CMK (cell line): ENCODE measurements around the gene PNKP.
"Not testable (repeated sequence)": the region's sequence is repeated elsewhere in the genome, so short reads cannot be mapped to it uniquely, and the experiment has no call there.

Experiments
- DNase-seq: peaks from one replicate; pipeline ENCODE4 v3.0.0-alpha.2; 2010; ENCODE audit warnings: low read depth

The PNKP gene

DNA sequence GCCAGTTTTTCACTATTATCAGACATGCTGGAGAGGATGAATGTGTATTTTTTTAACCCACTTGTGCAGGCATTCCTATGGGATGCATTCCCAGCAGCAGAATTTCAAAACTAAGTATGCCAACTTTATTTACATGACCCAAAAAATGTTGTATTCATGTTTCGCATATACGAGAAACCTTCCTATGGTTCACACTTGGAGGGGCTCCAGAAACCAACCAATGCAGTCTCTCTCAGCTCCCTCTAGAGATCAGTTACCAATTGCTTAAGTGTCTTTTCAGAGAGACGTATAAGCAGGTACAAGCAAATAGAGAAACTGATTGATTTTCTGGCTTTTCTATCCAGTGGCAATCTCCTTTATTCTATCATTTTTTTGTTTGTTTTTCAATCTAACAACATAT is 22.0 kb downstream of the PNKP start:
- no peak for DNase-seq

DNA sequence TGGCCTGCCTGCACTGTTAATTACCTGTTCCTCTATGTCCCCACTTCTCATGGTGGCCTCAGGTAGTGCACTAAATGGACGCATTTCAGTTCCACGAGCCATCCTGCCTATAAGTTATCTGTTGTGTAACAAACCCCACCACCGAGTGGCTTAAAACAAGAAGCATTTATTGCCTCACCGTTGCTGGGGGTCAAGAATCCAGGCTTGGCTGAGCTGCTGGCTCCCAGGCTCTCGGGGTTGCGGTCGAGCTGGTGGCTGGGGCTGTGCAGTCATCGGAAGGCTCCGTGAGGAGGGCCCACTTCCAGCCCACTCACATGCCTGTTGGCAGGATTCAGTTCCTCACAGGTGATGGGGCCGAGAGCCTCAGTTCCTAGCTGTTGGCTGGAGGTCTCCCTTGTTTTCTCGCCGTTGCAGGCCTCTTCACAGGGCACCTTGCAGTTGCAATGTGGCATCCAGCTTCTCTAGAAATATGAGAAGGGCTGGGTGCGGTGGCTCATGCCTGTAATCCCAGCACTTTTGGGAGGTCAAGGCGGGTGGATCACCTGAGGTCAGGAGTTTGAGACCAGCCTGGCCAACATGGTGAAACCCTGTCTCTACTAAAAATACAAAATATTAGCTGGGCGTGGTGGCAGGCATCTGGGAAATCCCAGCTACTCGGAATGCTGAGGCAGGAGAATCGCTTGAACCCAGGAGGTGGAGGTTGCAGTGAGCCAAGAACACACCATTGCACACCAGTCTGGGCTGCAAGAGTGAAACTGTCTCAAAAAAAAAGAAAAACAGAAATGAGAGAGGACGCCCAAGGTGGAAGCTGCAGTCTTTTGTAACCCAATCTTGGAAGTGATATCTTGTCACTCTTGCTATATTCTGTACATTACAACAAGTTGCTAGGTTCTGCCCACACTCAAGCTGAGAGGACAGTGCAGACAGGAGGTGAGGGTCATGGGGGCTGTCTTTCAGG is 23.0 kb downstream of the PNKP start:
- no peak for DNase-seq

DNA sequence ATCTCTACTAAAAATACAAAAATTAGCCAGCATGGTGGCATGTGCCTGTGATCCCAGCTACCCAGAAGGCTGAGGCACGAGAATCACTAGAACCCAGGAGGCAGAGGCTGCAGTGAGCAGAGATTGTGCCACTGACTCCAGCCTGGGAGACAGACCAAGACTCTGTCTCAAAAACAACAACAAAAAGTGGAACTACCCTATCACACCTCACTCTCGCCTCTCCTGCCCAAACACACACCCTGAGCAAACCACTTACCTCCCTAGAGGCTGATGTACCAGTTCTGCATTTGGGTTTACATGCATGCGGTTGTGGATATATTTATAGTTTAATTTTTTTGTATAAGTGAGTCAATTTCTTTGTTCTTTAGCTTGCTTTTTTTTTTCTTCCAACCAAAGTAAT is 24.1 kb downstream of the PNKP start:
- no peak for DNase-seq

DNA sequence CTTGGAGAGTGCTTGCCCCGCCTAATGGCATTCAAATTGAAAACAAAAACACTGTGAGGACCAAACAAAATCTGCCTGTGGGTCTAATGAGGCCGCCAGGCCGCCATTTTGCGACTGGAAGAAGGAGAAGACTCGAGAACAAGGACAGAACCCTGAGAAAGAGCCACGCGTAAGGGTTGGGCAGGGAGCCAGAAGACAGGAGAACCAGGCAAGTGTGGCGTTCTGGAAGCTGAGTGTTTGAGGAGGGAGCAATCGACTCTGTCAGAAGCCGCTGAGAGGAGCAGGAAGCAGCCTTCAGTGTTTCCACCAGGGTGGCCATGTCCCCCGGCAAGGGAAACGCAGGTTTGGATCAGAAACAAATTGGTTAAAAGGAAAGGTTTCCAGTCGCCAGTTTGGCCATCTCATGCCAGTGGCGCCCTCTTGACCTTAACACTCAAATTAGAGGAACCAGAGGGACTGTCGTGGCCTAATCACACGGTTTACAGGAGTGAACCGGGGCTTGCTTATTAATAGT is 26.6 kb downstream of the PNKP start:
- DNase-seq, result no peak

DNA sequence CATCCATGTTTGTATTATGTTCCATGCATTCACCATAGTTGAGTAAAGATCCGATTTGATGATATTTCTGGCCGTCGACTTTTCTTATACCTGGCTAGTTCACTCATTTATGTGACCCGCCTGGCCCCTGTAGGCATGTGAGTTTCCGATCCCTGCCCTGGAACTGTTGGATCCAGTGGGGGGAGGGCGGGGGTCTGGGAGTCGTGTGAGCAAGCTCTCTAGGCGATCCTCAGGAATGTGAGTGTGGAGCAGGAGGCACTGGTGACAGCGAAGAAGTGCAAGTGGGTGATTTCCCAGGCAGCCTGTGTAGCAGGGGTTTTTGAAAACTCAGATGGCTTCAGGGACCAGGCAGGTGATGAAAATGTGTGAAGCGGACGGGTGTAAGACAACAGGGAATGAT is 27.1 kb downstream of the PNKP start:
- no peak for DNase-seq

DNA sequence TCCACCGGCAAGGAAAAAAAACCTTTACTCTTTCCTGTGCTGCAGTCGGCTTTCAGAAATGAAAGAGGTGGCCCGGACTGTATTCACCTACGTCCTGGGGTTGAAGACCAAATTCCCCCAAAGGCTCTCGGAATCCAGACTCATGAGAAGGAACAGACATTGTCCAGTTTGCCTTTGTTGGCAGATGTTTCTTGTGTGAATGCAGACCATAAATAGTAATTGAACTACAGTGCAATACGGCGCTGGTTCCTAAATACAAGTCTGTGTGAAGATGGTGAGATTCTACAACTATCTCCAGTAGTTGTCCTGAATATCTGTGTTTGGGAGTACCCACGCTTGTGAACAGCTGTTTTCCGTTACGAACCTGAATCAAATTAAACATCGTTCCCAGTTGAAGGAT is 27.7 kb downstream of the PNKP start:
- DNase-seq, result no peak

DNA sequence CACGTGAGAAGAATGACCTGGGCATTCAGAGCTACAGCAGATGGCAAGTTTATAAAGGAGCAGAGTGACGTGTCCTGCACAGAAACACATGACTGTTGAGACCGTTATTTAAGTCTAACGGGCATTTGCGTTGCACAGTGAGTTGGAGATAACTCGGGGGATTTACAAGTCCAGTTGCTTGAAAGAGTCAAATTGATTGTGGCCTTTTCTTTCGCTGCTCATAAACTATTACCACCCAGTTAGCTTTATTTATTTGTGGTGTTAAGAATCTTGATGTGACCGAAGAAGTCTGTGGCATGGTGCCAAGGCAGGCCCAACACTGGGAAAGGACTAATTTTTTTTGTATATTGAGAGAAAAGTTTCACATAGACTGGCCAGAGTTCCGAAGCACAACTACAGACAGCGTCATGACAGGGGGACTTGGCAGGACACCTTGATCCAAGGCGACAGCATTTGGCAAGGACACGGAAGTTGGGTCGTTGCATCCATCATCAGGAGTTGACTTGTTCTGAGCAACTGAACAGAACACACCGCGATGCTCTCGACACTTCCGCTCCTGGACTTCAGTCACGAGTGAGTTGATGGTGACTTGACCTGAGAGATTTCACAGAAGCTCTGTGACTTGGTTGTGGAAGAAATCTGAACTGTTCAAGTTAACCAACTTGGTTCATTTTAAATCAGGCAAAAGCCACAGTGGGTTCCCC is 28.3 kb downstream of the PNKP start:
- DNase-seq, result no peak

DNA sequence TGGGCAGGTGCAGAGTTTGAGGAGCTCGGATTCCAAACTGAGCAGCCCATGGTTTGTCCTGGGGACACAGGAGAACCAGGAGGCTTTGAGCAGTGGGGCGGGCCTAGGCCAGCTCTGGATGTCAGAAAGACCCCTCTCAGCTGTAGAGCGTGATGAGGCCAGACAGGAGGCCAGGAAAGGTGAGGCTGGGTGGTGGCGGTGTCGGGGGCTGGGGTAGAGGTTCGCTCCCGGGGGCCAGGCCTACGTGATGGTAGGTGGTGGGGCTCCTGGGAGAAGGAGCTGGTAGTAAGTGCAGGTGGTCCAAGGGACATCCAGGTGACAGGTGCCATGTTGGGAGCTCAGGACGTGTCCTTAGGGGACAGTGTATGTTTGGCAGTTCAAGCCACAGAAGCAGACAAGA is 30.0 kb downstream of the PNKP start:
- DNase-seq, result no peak

DNA sequence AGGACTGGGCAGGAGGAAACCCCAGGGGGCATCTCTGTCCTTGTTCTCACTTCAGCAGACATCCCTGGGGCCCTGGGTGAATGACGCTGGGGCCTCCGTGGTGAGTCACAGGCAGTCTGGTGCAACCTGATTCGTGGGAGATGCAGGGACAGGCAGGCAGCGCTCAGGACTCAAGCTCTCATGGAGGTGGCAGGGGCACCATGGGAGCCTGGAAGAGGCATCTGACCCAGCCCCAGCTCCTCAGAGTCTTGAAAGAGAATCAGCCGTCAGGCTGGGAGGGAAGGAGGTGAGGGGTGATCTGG is 30.4 kb downstream of the PNKP start:
- DNase-seq, result no peak

DNA sequence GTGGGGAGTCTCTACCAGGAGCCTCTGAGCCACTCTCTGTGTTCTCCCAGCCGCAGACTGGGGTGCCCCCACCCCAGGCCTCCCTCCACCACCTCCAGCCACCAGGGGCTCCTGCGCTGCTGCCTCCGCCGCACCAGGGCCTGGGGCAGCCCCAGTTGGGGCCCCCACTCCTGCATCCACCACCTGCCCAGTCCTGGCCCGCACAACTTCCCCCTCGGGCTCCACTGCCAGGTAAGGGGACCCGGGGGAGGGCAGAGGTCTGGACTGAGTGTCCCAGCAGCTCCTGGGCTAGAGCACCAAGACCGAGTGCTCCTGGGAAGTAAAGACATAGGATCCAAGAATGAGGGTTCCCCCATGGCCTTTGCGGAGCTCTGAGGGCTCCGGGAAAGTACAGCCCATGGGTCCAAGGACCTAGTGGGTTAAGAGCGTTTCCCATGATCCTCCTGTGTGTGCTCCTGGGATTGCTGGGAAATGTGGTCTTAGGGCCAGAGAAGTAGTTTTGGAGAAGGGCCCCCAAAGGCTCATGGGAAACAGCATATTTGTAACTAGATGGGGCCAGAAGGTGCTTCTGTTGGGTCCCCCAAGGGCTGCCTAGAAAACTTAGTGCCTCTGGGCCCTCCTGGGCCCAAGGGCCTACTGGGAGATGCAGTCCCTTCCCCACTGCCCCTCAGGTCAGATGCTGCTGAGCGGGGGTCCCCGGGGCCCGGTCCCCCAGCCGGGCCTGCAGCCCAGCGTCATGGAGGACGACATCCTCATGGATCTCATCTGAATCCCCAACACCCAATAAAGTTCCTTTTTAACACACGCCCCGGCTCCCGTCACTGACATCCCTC is 31.0 kb downstream of the PNKP start:
- no peak for DNase-seq

DNA sequence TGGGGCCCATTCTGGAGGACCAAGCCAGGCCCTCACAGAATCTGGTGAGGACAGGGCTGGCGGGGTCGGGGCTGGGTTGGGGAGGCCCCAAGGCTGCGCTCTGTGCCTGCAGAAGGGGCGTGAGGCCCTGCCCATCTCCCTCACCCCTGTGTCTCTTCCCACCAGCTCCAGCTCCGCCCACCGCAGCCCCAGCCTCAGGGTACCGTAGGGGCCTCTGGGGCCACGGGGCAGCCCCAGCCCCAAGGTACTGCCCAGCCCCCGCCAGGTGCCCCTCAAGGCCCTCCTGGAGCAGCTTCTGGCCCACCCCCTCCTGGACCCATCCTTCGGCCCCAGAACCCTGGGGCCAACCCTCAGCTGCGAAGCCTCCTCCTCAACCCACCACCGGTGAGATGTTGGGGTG is 31.8 kb downstream of the PNKP start:
- DNase-seq, result no peak

DNA sequence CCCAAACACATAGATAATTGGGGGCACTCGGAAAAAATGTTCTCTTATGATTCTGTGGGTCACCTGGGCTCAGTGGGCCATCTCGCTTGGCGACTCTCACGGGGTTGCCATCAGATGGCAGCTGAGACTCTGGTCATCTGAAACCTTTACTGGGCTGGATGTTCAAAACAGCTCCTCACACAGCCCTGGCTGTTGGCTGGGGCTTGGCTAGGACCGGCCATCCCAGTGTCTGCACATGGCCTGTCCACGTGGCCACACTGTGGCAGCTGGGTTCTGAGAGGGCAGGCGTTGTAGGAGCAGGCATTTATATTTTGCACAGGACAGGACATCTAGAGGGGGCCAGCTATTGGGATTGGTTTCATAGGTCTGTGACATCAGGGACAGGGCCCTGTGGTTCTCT is 33.8 kb downstream of the PNKP start:
- DNase-seq, result no peak

DNA sequence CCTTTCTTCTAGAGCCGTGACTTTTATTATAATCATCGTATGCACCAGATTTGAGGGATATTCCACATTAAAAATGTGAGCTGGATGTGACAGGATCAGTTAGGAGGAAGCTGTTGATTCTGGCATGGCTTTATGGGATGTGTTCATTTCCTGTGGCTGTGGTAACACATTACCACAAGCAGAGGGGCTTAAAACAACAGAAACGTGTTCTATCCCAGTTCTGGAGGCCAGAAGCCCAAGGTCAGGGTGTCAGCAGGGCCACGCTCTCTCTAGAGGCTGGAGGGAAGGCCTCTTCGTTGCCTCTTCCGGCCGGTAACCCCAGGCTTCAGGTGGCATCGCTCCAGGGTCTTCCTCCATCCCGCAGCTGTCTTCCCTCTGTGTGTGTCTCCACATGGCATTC is 34.8 kb downstream of the PNKP start:
- no peak for DNase-seq

DNA sequence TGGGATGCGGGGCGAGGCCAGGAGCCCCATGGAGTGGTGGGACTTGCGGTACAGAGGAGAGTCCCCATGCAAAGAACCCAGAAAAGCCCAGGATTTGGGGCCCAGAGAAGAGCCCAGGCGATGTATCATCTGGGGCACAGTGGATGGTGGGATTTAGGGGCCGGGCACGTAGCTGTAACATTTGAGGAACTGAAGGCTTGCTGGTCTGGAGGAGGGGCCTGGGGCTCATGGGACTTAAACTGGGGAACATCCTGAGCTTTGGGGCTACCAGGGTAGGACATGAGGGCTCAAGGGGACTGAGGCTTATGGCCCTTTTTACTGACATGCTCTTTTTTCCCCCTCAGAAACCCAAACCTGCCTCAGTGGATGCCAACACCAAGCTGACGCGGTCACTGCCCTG is 35.8 kb downstream of the PNKP start:
- no peak for DNase-seq

DNA sequence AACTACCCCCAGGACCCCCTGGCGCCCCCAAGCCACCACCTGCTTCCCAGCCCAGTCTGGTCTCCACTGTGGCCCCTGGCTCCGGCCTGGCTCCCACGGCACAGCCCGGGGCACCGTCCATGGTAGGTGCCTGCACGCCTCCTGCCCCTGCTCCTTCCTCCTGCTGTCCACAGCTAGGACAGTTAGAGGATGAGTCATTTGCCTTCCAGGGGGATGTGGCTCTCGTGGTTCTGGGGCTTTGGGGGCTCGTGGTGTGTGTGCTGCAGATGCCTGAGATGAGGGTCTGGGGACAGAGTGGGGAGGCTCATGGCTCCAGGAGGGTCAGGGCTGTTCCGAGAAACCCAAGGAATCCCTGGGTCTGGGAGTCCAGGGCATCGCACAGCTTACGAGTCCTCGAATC is 36.6 kb downstream of the PNKP start:
- no peak for DNase-seq

DNA sequence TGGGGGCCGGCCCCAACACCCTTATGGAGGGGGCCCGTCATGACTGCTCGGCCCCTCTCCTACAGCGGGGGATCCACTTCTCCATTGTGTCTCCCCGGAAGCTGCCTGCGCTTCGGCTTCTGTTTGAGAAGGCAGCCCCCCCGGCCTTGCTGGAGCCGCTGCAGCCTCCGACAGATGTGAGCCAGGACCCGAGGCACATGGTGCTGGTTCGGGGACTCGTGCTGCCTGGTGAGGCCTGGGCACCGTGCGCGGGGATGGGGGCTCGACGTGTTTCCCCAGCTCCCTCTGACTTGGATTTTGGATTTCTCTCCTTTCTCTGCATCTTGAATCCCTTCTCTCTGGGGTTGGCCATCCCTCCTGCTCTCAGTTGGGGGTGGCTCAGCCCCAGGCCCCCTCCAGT is 37.7 kb downstream of the PNKP start:
- no peak for DNase-seq

DNA sequence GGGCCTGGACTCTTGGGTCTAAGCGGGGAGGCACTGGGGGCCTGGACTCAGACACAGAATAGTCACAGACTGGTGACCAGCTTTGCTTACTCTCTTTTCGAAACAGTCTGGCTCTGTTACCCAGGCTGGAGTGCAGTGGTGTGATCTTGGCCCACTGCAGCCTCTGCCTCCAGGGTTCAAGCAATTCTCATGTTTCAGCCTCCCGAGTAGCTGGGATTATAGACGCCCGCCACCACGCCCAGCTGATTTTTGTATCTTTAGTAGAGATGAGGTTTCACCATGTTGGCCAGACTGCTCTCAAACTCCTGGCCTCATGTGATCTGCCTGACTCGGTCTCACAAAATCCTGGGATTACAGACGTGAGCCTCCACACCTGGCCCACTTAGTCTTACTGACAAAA is 38.2 kb downstream of the PNKP start:
- DNase-seq, result no peak

DNA sequence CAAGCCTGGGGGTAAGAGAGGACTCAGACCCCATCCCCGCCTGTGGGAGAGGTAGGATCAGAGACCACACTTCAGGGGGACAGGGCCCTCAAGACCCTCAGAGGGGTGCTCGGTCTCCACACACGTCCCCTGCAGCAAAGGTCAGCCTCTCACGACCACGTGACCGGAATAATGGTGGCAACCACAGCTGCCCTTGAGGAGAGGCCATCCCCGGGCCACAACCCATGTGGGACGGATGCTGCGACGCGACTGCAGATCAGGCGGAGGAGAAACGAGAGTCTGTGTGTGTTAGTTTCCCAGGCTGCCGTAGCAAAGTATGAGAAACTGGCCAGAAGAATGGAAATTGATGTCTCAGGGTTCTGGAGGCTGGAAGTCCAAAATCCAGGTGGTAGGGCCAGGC is 40.3 kb downstream of the PNKP start:
- no peak for DNase-seq

DNA sequence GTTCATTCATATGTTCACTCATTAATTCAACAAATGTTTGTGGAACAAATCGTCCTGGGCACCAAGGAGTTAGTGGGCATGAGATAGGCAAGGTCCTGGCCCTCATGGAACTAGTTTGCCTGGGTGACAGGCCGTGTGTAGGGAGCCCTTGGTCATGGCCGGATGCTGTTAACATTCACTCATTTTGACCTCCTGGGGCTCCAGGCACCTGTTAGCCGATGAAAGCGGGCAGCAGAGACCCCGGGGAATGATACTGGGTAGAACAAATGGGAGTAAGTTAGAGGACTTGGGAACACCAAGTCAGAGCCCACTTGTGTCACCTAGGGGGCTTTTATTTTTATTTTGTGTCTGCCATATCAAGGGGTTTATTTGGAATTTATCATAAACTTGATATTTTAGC is 42.7 kb downstream of the PNKP start:
- DNase-seq, result no peak

DNA sequence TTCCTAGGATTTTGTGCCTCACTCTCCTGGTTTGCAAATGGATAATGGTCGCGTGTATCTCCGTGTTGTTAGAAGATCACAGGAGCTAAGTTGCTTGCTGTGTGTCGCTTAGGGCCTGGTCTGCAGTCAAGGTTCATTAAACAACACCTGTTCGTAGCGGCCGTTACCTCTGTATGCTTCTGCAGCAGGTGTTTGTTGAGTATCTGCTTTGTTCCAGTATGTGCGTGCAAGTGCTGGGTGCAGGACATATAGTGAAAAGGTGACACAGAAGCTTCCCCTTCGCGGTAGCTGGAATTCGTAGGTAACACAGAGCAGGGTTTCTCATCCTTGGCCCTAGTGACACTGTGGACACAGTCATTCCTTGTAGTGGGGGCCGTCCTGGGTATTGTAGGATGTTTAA is 43.9 kb downstream of the PNKP start:
- no peak for DNase-seq

DNA sequence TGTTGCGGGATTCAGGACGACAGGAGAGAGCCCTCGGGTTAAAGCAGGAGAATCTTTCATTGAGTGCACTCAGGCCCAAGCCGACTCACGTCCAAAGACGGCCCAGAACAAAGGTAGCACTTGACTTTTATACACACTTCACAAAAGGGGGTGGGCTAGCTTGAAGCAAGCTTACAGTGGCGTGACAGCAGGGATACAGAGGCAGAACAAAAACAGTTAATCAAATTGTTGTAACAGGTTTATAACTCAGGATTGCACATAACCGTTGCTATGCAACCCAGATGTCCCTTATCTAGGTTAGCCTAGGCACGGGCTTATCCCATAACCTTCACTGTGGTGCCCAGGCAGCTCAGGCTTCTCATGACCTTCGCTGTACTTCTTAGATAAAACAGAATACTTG is 47.3 kb downstream of the PNKP start:
- no peak for DNase-seq

DNA sequence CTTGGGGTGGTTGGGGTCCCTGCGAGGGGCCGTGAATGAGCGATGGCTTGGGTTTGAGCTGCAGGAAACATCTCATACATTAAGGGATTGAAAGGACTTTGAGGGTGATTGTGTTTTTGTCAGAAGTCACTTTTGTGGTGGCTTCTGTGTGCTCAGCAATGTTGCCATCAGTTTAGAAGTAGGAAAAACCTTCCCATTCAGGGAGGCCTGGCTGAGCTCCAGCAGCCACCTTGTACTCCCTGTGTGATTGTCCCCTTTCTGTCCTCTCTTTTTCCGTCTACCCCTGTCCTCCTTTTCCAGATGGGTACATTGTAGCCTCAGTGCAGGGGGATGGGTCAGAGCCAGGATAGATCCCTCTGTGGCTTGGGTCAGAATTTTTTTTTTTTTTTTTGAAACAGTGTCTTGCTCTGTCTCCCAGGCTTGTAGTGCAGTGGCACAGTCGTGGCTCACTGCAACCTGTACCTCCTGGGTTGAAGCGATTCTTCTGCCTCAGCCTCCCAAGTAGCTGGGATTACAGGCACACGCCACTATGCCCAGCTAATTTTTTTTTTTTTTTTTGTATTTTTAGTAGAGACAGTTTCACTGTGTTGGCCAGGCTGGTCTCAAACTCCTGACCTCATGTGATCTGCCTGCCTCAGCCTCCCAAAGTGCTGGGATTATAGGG is 47.8 kb downstream of the PNKP start:
- not testable (repeated sequence) for DNase-seq
